Sigmoid colon (tissue), 7 donors: ENCODE data around the gene OTUB2. TPM values are rescaled to one million over a fixed set of nuclear protein-coding genes. Genes with fewer than 3 reads are reported as not detected.

Experiments used
- DNase-seq: peaks from one replicate; pipeline ENCODE4 v3.0.0-alpha.2; 2019
- H3K27ac ChIP-seq, 4 donors: fragments of 200-600 bp; sonication (generic); one replicate each; pipeline ENCODE4 v1.5.1; 2016 to 2019; ENCODE audit warnings: mild to moderate bottlenecking in 1 of 4
- H3K27me3 ChIP-seq, 3 donors: fragments of 200-600 bp; sonication (generic); one replicate each; pipeline ENCODE4 v1.5.1; 2019; ENCODE audit warnings: mild to moderate bottlenecking in 1 of 3
- H3K36me3 ChIP-seq, 4 donors: fragments of 200-600 bp; sonication (generic); one replicate each; pipeline ENCODE4 v1.5.1; 2016 to 2019
- H3K4me1 ChIP-seq, 4 donors: fragments of 200-600 bp; sonication (generic); one replicate each; pipeline ENCODE4 v1.5.1; 2017 to 2019
- H3K4me3 ChIP-seq, 4 donors: fragments of 200-600 bp; sonication (generic); one replicate each; pipeline ENCODE4 v1.5.1; 2017 to 2019; ENCODE audit warnings: mild to moderate bottlenecking in 2 of 4, moderate library complexity in 1 of 4
- H3K9me3 ChIP-seq, 4 donors: fragments of 200-600 bp in 3 of 4; sonication (generic) in 3 of 4; one replicate each; pipeline versions ENCODE4 v1.5.1 to v1.6.1; 2013 to 2019
- EP300 ChIP-seq, 4 donors: sonication (generic); formaldehyde crosslinking; IDR thresholded peaks; one replicate each; pipeline ENCODE4 v1.6.1; 2017; ENCODE audit warnings: antibody characterized with exemption in 4 of 4
- POLR2A ChIP-seq, 2 donors: fragments of 450-650 bp; IDR thresholded peaks; one replicate each; pipeline ENCODE4 v1.6.1; 2016; ENCODE audit warnings: antibody characterized with exemption in 2 of 2, mild to moderate bottlenecking in 2 of 2, moderate library complexity in 2 of 2
- POLR2AphosphoS5 ChIP-seq, 4 donors: sonication (generic); formaldehyde crosslinking; IDR thresholded peaks; one replicate each; pipeline ENCODE4 v1.6.1; 2017; ENCODE audit warnings: antibody characterized with exemption in 4 of 4
- WGBS, 2 donors: extraction: QIAGEN DNeasy Blood & Tissue Kit; methylation state at CpG; one replicate each; pipeline ENCODE4 v1.1.7; 2013; 5-methylcytosine and 5-hydroxymethylcytosine counted together
- intact Hi-C: fragments of 100-400 bp; cut with DNase I; formaldehyde crosslinking; loops from one replicate; pipeline ENCODE4 v1.15.1; 2023
- polyA plus RNA-seq, 3 donors: library from polyadenylated mRNA; stranded (reverse); fragments of 200-250 nt; gene quantifications; one replicate each; pipeline ENCODE4 v1.2.3, GENCODE V29; 2013
- total RNA-seq, 4 donors: library from RNA; depleted of rRNA; stranded (reverse); fragments of >200 nt; gene quantifications; one replicate each; pipeline ENCODE4 v1.1.0, GENCODE V29; 2016
- TF ChIP-seq, protein P1 (sequence below), 4 experiments: fragments of 450-650 bp in 3 of 4; fragments of 200-600 bp in 1 of 4; IDR thresholded peaks; one replicate each; pipeline ENCODE4 v1.5.1; 2016 to 2019; ENCODE audit warnings: antibody characterized with exemption in 4 of 4, mild to moderate bottlenecking in 3 of 4, moderate library complexity in 2 of 4
- donor health status: healthy with polysubstance abuse.
- donor health status: Bipolar disorder and iron deficiency.
- donor health status: healthy.

OTUB2 gene
- total and polyA plus RNA-seq, 7 donors = 0.14 to 2.3 (median 0.60) TPM

DNA sequence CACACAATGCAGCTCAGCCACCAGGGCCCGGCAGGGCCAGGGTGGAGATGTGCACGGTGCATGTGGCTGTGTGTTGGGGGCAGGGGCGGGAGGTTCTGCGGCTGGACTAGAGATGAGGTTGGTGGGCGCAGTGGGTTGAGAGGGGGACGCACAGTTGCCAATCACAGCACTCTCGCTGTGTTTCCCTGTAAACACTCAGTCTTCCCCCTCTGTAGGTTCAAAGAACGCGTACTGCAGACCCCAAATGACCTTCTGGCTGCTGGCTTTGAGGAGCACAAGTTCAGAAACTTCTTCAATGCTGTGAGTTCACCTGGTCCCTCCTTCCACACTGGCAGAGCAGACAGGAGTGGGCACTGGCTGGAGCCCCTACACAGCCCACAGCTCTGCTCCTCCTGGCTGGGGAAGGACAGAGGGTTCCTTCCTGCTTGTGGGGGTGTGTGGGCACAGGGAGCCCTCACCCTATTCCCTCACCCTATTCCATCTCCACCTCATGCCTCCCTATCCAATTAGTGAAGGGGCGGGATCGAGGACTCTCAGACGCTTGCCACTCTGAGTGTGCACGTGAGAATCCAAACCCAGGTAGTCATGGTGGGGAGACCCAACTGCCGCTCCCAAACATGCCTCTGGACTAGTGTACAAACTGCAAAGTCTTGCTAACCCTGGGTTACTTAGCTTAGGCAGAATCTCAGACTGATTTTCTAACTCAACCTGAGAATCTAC is 17.8 kb downstream of the OTUB2 start:
- intact Hi-C loops = no loop called here
- H3K27me3 ChIP-seq = no peaks in the 10 kb centered on the region
- no peaks in the 10 kb centered on the region for H3K9me3 ChIP-seq
- TF ChIP-seq EP300 (IDR thresholded peaks at IDR 0.05) (no peak), POLR2AphosphoS5 (IDR thresholded peaks at IDR 0.05) (no peak), POLR2A (IDR thresholded peaks at IDR 0.05) (no peak)
- TF ChIP-seq, protein P1, sequence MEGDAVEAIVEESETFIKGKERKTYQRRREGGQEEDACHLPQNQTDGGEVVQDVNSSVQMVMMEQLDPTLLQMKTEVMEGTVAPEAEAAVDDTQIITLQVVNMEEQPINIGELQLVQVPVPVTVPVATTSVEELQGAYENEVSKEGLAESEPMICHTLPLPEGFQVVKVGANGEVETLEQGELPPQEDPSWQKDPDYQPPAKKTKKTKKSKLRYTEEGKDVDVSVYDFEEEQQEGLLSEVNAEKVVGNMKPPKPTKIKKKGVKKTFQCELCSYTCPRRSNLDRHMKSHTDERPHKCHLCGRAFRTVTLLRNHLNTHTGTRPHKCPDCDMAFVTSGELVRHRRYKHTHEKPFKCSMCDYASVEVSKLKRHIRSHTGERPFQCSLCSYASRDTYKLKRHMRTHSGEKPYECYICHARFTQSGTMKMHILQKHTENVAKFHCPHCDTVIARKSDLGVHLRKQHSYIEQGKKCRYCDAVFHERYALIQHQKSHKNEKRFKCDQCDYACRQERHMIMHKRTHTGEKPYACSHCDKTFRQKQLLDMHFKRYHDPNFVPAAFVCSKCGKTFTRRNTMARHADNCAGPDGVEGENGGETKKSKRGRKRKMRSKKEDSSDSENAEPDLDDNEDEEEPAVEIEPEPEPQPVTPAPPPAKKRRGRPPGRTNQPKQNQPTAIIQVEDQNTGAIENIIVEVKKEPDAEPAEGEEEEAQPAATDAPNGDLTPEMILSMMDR (IDR thresholded peaks at IDR 0.05) = no peak
- DNase-seq = peak; percentile 52
- H3K36me3 ChIP-seq = peaks cover 10 to 52% (median 17%) of the 10 kb centered on the region in 4 donors
- H3K27ac ChIP-seq = no peak overlapping the region
- 93% methylated on average over 14 of the region's 14 CpGs for WGBS, 2 donors
- H3K4me3 ChIP-seq = no peak overlapping the region
- H3K4me1 ChIP-seq = peaks cover 0 to 16% (median 12%) of the 10 kb centered on the region in 4 donors

DNA sequence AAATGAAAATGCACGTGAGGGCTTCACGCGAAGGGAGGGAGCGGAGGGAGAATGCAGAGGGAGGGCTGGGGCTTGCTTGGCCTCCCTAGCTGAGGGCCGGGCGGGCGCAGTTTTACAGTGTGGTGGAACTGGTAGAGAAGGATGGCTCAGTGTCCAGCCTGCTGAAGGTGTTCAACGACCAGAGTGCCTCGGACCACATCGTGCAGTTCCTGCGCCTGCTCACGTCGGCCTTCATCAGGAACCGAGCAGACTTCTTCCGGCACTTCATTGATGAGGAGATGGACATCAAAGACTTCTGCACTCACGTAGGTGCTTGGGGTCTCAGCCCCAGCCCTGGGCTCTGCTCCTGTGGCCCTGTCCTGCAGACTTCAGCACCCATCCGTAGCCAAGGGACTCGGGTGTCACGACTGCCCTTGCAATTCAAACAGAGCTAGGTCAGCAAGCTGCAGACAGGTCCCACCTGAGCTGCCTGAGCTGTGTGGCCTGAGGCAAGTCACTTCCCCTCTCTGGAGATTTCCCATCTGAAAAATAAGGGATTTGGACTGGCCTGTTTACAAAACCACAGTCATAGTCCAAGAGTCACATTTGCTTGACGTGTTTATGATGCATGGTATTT is 18.4 kb downstream of the OTUB2 start:
- H3K27ac ChIP-seq = no peak overlapping the region
- no peak overlapping the region for H3K4me3 ChIP-seq
- DNase-seq = peak; percentile 57
- no peaks in the 10 kb centered on the region for H3K27me3 ChIP-seq
- WGBS, 2 donors = 93% methylated on average over 20 of the region's 20 CpGs
- H3K36me3 ChIP-seq = peaks cover 16 to 59% (median 23%) of the 10 kb centered on the region in 4 donors
- H3K9me3 ChIP-seq = no peaks in the 10 kb centered on the region
- intact Hi-C loops = no loop called here
- H3K4me1 ChIP-seq = peaks cover 0 to 16% (median 12%) of the 10 kb centered on the region in 4 donors
- no peak for TF ChIP-seq POLR2AphosphoS5 (IDR thresholded peaks at IDR 0.05)
- TF ChIP-seq EP300 (IDR thresholded peaks at IDR 0.05) = no peak
- TF ChIP-seq POLR2A (IDR thresholded peaks at IDR 0.05) = no peak
- TF ChIP-seq, protein P1 (IDR thresholded peaks at IDR 0.05) = no peak

DNA sequence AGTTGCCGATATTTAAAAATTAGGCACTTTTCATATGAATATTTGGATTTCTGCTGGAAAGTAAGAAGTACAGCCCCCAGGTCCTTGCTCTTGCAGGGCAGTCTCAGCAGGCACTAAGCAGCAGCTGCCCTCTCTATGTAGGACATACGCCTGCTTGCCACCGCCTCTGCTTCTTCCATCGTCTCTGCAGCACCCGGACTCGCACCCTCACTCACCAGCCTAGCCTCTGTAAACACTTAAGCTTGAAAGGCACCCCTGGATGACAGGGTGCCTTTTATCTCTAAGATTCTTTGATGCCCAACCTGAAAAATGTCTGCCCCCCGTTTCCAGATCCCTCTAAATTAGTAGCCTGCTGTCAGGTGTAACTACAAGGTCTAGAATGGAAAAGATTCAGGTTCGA is 19.0 kb downstream of the OTUB2 start:
- H3K27ac ChIP-seq = no peak overlapping the region
- peaks cover 0 to 16% (median 12%) of the 10 kb centered on the region in 4 donors for H3K4me1 ChIP-seq
- peaks cover 20 to 64% (median 29%) of the 10 kb centered on the region in 4 donors for H3K36me3 ChIP-seq
- DNase-seq = peak; percentile 53
- TF ChIP-seq EP300 (IDR thresholded peaks at IDR 0.05) = no peak
- TF ChIP-seq POLR2A (IDR thresholded peaks at IDR 0.05) = no peak
- no peak for TF ChIP-seq POLR2AphosphoS5 (IDR thresholded peaks at IDR 0.05)
- TF ChIP-seq, protein P1 (IDR thresholded peaks at IDR 0.05) = no peak
- no peaks in the 10 kb centered on the region for H3K9me3 ChIP-seq
- WGBS, 2 donors = 94% methylated on average over 8 of the region's 8 CpGs
- H3K4me3 ChIP-seq = no peak overlapping the region
- no peaks in the 10 kb centered on the region for H3K27me3 ChIP-seq
- intact Hi-C loops = no loop called here

DNA sequence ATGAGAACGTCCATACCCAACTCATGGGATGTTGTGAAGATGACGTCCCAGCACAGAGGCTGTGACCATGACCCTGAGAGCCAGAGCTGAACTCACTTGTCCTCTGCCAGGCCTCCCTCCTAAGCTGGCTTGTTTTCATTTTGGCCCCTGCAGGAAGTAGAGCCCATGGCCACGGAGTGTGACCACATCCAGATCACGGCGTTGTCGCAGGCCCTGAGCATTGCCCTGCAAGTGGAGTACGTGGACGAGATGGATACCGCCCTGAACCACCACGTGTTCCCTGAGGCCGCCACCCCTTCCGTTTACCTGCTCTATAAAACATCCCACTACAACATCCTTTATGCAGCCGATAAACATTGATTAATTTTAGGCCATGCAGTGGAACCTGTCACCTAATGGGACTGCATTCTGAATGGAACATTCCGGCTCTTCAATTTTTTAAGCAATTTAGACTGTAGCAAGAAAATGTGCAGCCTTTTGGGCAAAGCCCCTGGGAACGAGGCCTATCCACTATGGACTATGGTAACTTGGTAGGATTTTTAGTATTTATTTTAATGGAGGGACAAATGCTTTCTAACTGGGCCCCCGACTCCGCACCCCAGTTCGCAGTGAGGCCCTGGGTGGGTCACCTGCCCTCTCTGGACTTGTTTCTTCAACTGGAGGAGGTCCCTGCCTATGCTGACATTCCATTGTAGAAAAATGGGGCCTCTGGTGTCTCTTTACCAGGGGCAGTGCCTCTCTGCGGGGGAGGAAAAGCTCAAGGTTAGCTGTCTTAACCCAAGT is 19.6 kb downstream of the OTUB2 start:
- DNase-seq = peak; percentile 46
- Histone ChIP-seq H3K9me3 (no peaks in the 10 kb centered on the region), H3K4me3 (no peak overlapping the region), H3K4me1 (peaks cover 0 to 19% (median 13%) of the 10 kb centered on the region in 4 donors), H3K36me3 (peaks cover 25 to 71% (median 35%) of the 10 kb centered on the region in 4 donors), H3K27ac (no peak overlapping the region), H3K27me3 (no peaks in the 10 kb centered on the region)
- intact Hi-C loops = no loop called here
- no peak for TF ChIP-seq POLR2AphosphoS5 (IDR thresholded peaks at IDR 0.05)
- no peak for TF ChIP-seq EP300 (IDR thresholded peaks at IDR 0.05)
- TF ChIP-seq, protein P1 (IDR thresholded peaks at IDR 0.05) = no peak
- no peak for TF ChIP-seq POLR2A (IDR thresholded peaks at IDR 0.05)
- WGBS, 2 donors = 88 to 92% methylated on average over 19 of the region's 19 CpGs
